ENCODE data around the gene TXNRD1. TPM values are rescaled to one million over a fixed set of nuclear protein-coding genes. Genes with fewer than 3 reads are reported as not detected.
A peak's percentile ranks its signal among the peaks of the same experiment; 100 is the strongest.

TXNRD1 gene
- total RNA-seq, 1 donor from 2014 or later = 176 TPM

DNA sequence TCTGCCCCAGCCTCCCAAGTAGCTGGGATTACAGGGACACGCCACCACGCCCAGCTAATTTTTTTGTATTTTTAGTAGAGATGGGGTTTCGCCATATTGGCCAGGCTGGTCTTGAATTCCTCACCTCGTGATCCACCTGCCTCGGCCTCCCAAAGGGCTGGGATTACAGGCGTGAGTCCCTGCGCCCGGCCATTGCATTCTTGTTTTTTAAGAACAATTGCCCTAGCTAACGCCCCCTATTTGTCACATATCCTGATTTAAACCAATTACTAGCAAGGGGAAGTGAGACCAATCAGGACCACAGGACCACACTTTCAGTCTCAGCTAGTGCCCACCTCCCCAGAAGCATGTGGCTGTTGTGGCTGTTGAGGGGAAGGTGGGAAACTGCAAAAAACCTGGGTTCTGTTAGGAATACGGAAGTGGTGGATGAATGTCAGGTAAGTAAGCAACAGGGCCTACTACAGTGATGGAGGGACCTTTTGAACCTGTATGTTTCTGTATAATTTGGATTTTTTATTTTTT lies 39.8 kb upstream of the TXNRD1 start:
- Histone ChIP-seq H3K79me2 (ENCODE audit: insufficient read depth, low read length) (no peaks in the 10 kb centered on the region), H3K27ac (ENCODE audit: low read depth, low read length) (no peak overlapping the region), H4K20me1 (ENCODE audit: insufficient read depth, low read length) (no peaks in the 10 kb centered on the region), H3K4me3 (ENCODE audit: insufficient read depth, low read depth, low read length) (no peak overlapping the region), H3K27me3 (ENCODE audit: insufficient read depth, low read length) (no peaks in the 10 kb centered on the region), H3K9ac (ENCODE audit: low read length) (no peak overlapping the region), H3K36me3 (ENCODE audit: insufficient read depth, low read length) (no peaks in the 10 kb centered on the region), H2AFZ (ENCODE audit: low read depth, low read length) (no peak overlapping the region), H3K4me1 (ENCODE audit: insufficient read depth, low read length) (peaks cover 15% of the 10 kb centered on the region), H3K9me3 (ENCODE audit: insufficient read depth, low read depth, low read length) (no peaks in the 10 kb centered on the region), H3K4me2 (ENCODE audit: low read length) (no peak overlapping the region)
- Mint-ChIP-seq H3K27me3 (ENCODE audit: low read depth, unreplicated experiment) (peaks cover 5% of the 10 kb centered on the region), H3K4me1 (ENCODE audit: low read depth, unreplicated experiment) (peaks cover 13% of the 10 kb centered on the region), H3K36me3 (ENCODE audit: low read depth, unreplicated experiment) (no peaks in the 10 kb centered on the region), H3K4me3 (ENCODE audit: unreplicated experiment) (no peak overlapping the region), H3K27ac (ENCODE audit: unreplicated experiment) (no peak overlapping the region), H3K9me3 (ENCODE audit: unreplicated experiment) (no peaks in the 10 kb centered on the region)
- TF ChIP-seq EZH2 (IDR thresholded peaks at IDR 0.05; ENCODE audit: insufficient read depth, low read length) = no peak
- TF ChIP-seq, protein P1, sequence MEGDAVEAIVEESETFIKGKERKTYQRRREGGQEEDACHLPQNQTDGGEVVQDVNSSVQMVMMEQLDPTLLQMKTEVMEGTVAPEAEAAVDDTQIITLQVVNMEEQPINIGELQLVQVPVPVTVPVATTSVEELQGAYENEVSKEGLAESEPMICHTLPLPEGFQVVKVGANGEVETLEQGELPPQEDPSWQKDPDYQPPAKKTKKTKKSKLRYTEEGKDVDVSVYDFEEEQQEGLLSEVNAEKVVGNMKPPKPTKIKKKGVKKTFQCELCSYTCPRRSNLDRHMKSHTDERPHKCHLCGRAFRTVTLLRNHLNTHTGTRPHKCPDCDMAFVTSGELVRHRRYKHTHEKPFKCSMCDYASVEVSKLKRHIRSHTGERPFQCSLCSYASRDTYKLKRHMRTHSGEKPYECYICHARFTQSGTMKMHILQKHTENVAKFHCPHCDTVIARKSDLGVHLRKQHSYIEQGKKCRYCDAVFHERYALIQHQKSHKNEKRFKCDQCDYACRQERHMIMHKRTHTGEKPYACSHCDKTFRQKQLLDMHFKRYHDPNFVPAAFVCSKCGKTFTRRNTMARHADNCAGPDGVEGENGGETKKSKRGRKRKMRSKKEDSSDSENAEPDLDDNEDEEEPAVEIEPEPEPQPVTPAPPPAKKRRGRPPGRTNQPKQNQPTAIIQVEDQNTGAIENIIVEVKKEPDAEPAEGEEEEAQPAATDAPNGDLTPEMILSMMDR (IDR thresholded peaks at IDR 0.05; ENCODE audit: insufficient read depth, low read depth, low read length) = no peak
- DNase-seq (ENCODE audit: low read depth) = no peak
- FAIRE-seq = no peak

DNA sequence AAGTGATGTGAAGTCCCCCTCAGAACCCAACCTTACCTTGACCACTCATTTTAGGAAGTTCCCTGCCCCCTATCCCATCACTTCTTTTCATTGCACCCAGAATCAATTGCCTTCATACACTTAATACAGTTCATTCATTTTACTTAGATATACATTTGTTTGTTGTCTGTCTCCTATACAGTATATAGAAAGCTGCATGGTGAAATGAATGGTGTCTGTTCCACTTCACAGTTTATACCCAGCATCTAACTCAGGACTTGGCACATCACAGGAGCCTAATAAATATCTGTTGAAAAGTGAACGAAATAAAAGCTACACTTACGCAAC lies 38.3 kb upstream of the TXNRD1 start:
- FAIRE-seq = no peak
- Mint-ChIP-seq H3K36me3 (ENCODE audit: low read depth, unreplicated experiment) (peaks cover 3% of the 10 kb centered on the region), H3K27me3 (ENCODE audit: low read depth, unreplicated experiment) (peaks cover 5% of the 10 kb centered on the region), H3K9me3 (ENCODE audit: unreplicated experiment) (no peaks in the 10 kb centered on the region), H3K4me3 (ENCODE audit: unreplicated experiment) (no peak overlapping the region), H3K4me1 (ENCODE audit: low read depth, unreplicated experiment) (peaks cover 15% of the 10 kb centered on the region), H3K27ac (ENCODE audit: unreplicated experiment) (no peak overlapping the region)
- no peak for DNase-seq (ENCODE audit: low read depth)
- Histone ChIP-seq H3K27ac (ENCODE audit: low read depth, low read length) (no peak overlapping the region), H3K9me3 (ENCODE audit: insufficient read depth, low read depth, low read length) (no peaks in the 10 kb centered on the region), H3K79me2 (ENCODE audit: insufficient read depth, low read length) (no peaks in the 10 kb centered on the region), H3K27me3 (ENCODE audit: insufficient read depth, low read length) (no peaks in the 10 kb centered on the region), H4K20me1 (ENCODE audit: insufficient read depth, low read length) (no peaks in the 10 kb centered on the region), H2AFZ (ENCODE audit: low read depth, low read length) (no peak overlapping the region), H3K4me3 (ENCODE audit: insufficient read depth, low read depth, low read length) (no peak overlapping the region), H3K36me3 (ENCODE audit: insufficient read depth, low read length) (no peaks in the 10 kb centered on the region), H3K4me1 (ENCODE audit: insufficient read depth, low read length) (peaks cover 26% of the 10 kb centered on the region), H3K9ac (ENCODE audit: low read length) (no peak overlapping the region), H3K4me2 (ENCODE audit: low read length) (peak overlapping the region; percentile 56)
- TF ChIP-seq EZH2 (IDR thresholded peaks at IDR 0.05; ENCODE audit: insufficient read depth, low read length) = no peak
- TF ChIP-seq, protein P1 (IDR thresholded peaks at IDR 0.05; ENCODE audit: insufficient read depth, low read depth, low read length) = no peak

DNA sequence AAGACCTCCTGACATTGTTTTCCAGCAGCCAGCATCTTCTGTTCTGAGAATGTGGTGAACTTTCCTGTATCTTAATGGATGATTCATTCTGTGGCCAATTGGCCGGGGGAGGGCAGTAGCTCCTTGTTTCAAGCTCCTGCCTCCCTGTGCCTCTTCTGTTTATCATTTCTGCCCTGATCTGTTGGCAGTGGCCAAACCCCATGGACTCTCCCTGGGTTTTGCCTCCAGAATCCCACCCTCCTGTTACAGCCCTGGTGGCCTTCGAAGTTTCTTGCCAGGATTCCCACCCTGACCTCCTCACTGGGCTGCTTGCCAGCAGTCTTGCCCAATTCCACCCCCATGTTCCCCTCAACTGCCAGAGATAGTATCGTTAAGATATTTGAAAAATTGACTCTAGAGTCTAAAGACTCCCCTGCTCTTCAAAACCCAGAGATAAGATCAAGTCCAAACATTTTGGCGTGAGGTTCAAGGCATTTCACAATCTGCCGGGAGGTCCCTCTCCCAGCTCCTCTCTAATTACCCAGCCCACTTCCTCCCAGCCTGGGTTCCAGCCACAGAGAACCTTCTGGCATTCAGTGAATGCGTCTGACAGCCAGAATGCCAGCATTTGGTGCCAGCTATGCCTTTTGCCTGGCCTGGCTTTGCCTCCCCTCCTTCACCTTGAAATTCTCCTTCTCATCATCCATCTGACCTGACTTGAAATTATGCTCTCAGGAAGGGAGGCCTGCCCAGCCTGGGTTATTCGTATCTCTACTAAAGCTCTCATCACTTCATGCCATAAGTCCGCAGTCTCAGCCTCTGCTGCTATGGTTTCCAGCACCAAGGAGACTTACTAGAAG lies 37.7 kb upstream of the TXNRD1 start:
- Histone ChIP-seq H3K9ac (ENCODE audit: low read length) (no peak overlapping the region), H3K4me3 (ENCODE audit: insufficient read depth, low read depth, low read length) (no peak overlapping the region), H2AFZ (ENCODE audit: low read depth, low read length) (peak overlapping the region; percentile 18), H3K4me1 (ENCODE audit: insufficient read depth, low read length) (peaks cover 27% of the 10 kb centered on the region), H3K27me3 (ENCODE audit: insufficient read depth, low read length) (no peaks in the 10 kb centered on the region), H3K79me2 (ENCODE audit: insufficient read depth, low read length) (no peaks in the 10 kb centered on the region), H3K4me2 (ENCODE audit: low read length) (peak overlapping the region; percentile 56), H3K9me3 (ENCODE audit: insufficient read depth, low read depth, low read length) (no peaks in the 10 kb centered on the region), H3K27ac (ENCODE audit: low read depth, low read length) (peak overlapping the region; percentile 20), H3K36me3 (ENCODE audit: insufficient read depth, low read length) (no peaks in the 10 kb centered on the region), H4K20me1 (ENCODE audit: insufficient read depth, low read length) (no peaks in the 10 kb centered on the region)
- Mint-ChIP-seq H3K27me3 (ENCODE audit: low read depth, unreplicated experiment) (peaks cover 5% of the 10 kb centered on the region), H3K4me1 (ENCODE audit: low read depth, unreplicated experiment) (peaks cover 15% of the 10 kb centered on the region), H3K27ac (ENCODE audit: unreplicated experiment) (no peak overlapping the region), H3K36me3 (ENCODE audit: low read depth, unreplicated experiment) (peaks cover 3% of the 10 kb centered on the region), H3K9me3 (ENCODE audit: unreplicated experiment) (no peaks in the 10 kb centered on the region), H3K4me3 (ENCODE audit: unreplicated experiment) (no peak overlapping the region)
- TF ChIP-seq, protein P1 (IDR thresholded peaks at IDR 0.05; ENCODE audit: insufficient read depth, low read depth, low read length) = peak; percentile 11
- TF ChIP-seq EZH2 (IDR thresholded peaks at IDR 0.05; ENCODE audit: insufficient read depth, low read length) = no peak
- FAIRE-seq (peak; percentile 60), DNase-seq (ENCODE audit: low read depth) (peak; percentile 98)

Measured in astrocyte (in vitro differentiated cells and primary cell).